B cell (primary cell): ENCODE data around the gene MAN1A2.

ENCODE experiments used
- EZH2 ChIP-seq: IDR thresholded peaks from 2 replicates; pipeline ENCODE4 v1.6.1; 2012; ENCODE audit warnings: borderline replicate concordance, low read depth, mild to moderate bottlenecking, moderate library complexity, low read length; ENCODE audit not compliant: insufficient read depth, poor library complexity, severe bottlenecking
- TF ChIP-seq, protein P1 (sequence below): fragments of 200-600 bp; IDR thresholded peaks from one replicate; pipeline ENCODE4 v1.8.0; 2022; ENCODE audit warnings: antibody characterized with exemption, mild to moderate bottlenecking

DNA sequence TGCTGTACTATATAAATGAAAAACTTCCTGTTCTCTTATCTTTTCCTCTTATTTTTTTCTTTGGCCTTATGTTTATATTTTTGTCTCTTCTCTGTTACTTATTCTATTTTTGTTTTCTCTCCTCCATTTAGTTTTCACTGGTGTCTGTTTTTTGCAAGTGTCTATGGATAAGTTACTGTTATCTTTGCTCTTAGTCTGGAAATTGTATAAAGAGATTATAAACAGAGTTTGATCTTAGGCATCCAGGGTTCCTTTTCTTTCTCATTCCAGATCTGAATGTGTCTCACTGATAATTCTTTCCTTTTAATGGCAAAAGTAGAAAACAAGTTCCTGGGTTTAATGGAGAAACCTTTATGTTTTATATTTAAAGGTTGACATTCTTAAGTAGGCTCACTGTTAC, 34.5 kb downstream of the MAN1A2 start:
- TF ChIP-seq EZH2 = no peak
- TF ChIP-seq, protein P1, sequence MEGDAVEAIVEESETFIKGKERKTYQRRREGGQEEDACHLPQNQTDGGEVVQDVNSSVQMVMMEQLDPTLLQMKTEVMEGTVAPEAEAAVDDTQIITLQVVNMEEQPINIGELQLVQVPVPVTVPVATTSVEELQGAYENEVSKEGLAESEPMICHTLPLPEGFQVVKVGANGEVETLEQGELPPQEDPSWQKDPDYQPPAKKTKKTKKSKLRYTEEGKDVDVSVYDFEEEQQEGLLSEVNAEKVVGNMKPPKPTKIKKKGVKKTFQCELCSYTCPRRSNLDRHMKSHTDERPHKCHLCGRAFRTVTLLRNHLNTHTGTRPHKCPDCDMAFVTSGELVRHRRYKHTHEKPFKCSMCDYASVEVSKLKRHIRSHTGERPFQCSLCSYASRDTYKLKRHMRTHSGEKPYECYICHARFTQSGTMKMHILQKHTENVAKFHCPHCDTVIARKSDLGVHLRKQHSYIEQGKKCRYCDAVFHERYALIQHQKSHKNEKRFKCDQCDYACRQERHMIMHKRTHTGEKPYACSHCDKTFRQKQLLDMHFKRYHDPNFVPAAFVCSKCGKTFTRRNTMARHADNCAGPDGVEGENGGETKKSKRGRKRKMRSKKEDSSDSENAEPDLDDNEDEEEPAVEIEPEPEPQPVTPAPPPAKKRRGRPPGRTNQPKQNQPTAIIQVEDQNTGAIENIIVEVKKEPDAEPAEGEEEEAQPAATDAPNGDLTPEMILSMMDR = no peak
